Endometrium (tissue), 2 donors: ENCODE data around the gene GTF2F1.
"Not testable (repeated sequence)": the region's sequence is repeated elsewhere in the genome, so short reads cannot be mapped to it uniquely, and the experiment has no call there.

Experiments
- FAIRE-seq: peaks from 2 replicates; lab custom pipeline; 2012; peaks lifted over from hg19 to GRCh38; lab: Jason Lieb, UNC
- donor health status: control.
- donor health status: control.

The GTF2F1 gene, protein sequence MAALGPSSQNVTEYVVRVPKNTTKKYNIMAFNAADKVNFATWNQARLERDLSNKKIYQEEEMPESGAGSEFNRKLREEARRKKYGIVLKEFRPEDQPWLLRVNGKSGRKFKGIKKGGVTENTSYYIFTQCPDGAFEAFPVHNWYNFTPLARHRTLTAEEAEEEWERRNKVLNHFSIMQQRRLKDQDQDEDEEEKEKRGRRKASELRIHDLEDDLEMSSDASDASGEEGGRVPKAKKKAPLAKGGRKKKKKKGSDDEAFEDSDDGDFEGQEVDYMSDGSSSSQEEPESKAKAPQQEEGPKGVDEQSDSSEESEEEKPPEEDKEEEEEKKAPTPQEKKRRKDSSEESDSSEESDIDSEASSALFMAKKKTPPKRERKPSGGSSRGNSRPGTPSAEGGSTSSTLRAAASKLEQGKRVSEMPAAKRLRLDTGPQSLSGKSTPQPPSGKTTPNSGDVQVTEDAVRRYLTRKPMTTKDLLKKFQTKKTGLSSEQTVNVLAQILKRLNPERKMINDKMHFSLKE

GRCh38 chr19:6393074-6393982 lies at the start of gene GTF2F1:
Gene GTF2F1, minus strand, starts transcription at chr19:6393164. Its CDS starts 169 bp downstream, at chr19:6392995.
- FAIRE-seq: peak; percentile 73

- no peak for FAIRE-seq
These were observed 49.2 kb upstream of the GTF2F1 start for GRCh38 chr19:6442087-6442688.

GRCh38 chr19:6440905-6441304 lies 47.9 kb upstream of the GTF2F1 start:
- no peak for FAIRE-seq

DNA sequence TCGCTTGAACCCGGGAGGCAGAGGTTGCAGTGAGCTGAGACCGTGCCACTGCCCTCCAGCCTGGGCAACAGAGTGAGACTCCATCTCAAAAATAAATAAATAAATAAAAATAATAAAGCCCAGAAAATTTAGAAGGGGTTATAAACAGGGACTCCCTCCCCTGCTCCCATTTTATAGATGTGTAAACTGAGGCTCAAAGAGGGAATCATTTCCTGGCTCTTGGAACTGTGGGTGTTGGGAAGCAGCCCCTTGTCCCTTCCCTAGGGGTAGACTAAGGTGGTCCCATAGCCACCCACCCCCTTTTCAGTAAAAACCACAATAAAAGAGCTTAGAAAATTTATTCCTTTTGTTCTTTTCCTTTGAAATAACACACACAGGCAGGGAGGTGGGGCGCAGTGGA lies 46.8 kb upstream of the GTF2F1 start:
- FAIRE-seq: peak; percentile 18

DNA sequence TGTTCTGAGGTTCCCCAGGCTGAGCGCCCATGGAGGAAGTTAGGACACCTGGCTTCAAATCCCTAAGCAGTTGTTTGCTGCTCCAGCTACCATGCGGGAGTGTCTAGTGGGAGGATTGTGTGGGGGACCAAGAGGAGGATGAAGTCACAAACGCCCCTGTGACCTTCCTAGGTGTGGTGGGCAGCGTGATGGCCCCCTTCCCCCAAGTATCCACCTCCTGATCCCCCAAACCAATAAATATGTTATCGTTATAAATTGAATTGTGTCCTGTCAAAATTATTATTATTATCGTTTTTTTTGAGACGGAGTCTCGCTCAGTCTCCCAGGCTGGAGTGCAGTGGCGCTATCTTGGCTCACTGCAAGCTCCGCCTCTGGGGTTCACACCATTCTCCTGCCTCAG lies 40.7 kb upstream of the GTF2F1 start, which contains the start of gene SLC25A41:
Gene SLC25A41 (minus strand): TSS at position 101 of the 400 bp plus-strand sequence. CDS start 70 bp downstream, at position 31.
- no peak for FAIRE-seq

- FAIRE-seq: no peak
These were observed 40.2 kb upstream of the GTF2F1 start for GRCh38 chr19:6433165-6433564.

- no peak for FAIRE-seq
These were observed 38.9 kb upstream of the GTF2F1 start for GRCh38 chr19:6431891-6432290.

GRCh38 chr19:6429419-6430221 lies 36.7 kb upstream of the GTF2F1 start:
- no peak for FAIRE-seq

DNA sequence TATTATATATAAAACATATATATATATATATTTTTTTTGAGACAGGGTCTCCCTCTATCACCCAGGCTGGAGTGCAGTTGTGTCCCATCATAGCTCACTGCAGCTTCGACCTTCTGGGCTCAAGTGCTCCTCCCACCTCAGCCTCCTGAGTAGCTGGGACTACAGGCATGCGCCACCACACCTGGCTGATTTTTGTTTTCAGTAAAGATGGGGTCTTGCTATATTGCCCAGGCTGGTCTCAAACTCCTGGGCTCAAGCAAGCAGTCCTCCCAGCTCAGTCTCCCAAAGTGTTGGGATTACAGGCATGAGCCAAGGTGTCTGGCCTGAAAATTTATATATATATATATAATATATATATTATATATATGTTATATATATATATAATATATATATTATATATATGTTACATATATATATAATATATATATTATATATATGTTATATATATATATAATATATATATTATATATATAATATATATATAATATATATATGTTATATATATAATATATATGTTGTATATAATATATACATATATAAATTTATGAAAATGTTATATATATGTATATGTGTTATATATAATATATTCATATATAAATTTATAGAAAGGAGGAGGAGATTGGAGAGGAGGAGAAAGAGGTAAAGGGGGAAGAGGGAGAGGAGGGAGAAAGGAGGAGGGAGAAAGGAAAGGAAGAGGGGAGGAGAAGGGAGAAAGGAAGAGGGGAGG lies 35.9 kb upstream of the GTF2F1 start:
- FAIRE-seq: not testable (repeated sequence)

DNA sequence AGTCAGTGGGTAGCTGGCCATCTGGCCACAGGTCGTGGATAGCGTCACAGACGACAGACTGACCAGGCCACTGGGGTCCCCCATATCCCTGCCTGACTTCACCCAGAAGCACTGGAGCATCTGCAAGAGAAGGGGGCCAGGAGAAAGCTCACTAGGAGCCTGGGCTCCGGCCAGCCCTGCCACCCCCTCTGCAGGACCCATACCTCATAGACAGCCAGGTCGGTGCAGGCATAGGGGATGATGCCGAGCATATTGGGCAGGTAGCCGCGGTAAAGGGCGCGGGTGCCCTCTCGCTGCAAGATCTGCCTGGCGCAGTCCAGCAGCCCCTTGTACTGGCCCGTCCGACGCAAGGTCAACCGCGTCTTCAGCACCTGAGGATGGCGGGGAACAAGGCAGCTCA lies 34.2 kb upstream of the GTF2F1 start:
- FAIRE-seq: no peak

DNA sequence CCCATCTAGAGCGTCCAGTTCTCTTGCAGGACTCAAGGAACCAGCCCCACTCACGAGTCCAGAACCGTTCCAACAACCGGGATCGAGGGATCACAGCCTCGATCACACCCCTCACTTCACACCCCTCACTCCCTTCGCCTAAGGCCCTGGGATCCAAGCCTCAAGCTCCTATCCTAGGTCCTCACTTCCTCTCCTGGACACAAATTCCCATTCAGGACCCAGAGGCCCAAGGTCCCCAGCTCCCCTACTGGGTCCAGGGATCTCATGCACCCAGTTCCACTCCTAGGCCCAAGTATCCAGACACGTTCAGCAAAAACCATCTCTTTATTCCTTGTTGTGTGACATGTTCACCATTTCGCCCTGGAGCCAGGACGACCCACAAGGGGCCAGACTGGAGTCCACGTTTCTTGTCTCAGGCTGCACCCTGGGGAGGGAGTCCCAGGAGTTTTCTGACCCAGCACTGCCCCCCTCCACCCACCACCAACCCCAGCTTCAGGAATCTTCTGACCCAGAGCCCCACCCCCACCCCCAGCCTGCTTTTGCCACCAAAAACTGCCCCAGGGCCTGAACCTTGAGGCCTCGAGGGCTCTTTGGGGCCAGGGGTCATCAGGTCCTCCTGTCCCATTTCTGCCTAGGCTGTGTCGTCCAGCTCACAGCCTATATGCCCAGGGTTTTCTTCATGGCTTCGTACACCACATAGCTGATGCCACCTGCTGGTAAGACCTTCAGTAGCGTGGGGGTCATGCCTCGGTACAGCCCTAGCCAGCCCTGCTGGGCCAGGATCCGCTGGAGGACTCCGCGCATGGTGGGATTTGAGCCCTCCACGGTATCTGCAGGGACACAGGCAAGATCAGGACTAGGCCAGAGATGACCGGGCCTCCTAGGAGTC lies 33.0 kb upstream of the GTF2F1 start:
- FAIRE-seq: no peak

GRCh38 chr19:6424939-6425731 lies 32.2 kb upstream of the GTF2F1 start:
- peak; percentile 100 for FAIRE-seq

- FAIRE-seq: no peak
These were observed 31.4 kb upstream of the GTF2F1 start, which contains the start of gene KHSRP for GRCh38 chr19:6424195-6424938. Gene KHSRP, minus strand, starts transcription at chr19:6424811. Its CDS starts 110 bp downstream, at chr19:6424701.

DNA sequence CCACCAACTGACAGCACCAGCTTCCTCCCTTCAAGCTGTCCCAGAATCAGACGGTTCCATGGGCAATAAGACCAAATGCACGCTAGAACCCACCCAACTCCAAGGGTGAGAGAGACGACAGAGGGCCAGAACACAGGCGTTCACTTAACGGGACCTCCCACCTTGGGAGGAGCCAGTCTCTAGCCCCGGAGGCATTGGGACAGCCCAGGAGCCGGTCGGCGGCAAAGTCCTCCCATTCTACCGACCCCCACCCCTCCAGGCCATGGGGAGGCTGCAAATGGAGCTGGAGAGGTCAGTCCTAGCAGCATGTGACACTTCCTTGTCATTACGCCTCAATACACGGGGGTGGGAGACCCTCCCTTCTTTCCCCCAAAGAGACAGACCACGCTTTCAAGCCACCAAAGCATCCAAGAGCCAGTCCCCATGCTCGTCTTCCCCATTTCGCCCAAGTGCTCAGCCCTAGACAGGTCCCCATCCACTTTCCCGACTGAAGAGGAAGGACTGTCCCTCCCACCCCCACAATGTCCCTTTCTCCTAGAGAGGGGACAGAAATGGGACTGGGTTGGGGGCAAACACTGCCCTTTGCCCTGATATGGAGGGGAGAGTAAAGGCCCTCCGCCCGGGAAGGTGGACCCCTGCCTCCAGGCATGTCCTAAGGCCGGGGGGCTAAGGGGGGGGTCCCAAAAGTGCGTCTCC lies 30.7 kb upstream of the GTF2F1 start:
- FAIRE-seq: no peak

DNA sequence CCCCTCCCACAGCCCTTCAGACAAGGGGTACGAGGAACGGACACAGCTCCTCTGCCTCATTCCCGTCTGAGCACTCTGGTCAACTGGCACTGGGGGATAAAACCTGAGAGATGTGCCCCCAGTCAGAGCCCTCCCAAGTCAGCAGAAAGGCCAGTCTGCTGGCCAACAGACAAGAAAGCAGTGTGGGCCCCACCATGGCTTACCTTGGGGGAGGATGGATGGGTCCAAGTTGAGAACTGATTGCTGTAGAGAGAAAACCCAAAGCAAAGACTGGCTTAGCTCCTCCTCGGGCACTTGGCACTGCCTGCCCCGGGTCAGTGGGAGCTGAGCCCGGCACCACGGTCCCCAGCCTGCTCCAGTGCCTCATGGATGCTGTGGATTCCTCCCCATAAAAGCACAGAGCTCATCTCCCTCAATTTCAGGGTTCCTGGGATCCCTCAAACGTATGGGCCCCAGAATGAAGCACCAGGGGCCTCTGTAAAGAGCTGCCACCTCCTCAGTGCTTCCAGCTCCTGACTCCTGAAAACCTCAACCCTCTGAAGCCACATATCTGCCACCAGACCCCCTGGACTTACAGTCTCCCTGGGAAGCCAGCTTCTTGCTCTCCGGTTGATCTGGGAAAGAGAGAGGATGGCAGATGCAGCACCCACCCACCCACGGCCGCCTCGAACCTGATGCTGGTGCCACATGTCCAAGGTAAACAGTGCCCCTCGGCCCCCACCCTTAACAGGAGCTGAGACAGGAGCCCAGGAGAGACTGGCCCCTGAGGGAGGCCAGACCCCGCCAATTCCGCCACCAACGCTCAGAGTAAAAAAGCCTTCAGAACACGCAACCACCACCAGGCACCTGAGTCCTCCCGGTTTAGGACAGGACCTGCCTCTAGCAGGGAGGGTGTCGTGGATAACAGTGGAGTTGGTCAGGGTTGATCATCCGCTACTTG lies 28.4 kb upstream of the GTF2F1 start:
- no peak for FAIRE-seq

GRCh38 chr19:6418562-6418932 lies 25.6 kb upstream of the GTF2F1 start:
- FAIRE-seq: no peak
